ENCODE data around the gene LATS1. TPM values are rescaled to one million over a fixed set of nuclear protein-coding genes. Genes with fewer than 3 reads are reported as not detected.

Gene LATS1
- total and polyA plus RNA-seq, 9 donors: 10.7 to 46.0 (median 34.7) TPM

GRCh38 chr6:149727793-149728498 lies 10.0 kb upstream of the LATS1 start:
- no peak for TF ChIP-seq EP300 (IDR thresholded peaks at IDR 0.05)
- TF ChIP-seq CTCF (IDR thresholded peaks at IDR 0.05): no peak
- no peak for TF ChIP-seq POLR2A (IDR thresholded peaks at IDR 0.05)
- Histone ChIP-seq H3K4me3 (no peak overlapping the region), H3K27me3 (no peaks in the 10 kb centered on the region), H3K27ac (no peak overlapping the region), H3K4me1 (ENCODE audit: insufficient read depth) (no peaks in the 10 kb centered on the region), H3K9me3 (no peaks in the 10 kb centered on the region), H3K36me3 (no peaks in the 10 kb centered on the region)
- intact Hi-C loops (cut with DNase I): no loop called here
- WGBS, 3 donors: 86 to 93% (median 91%) methylated on average over 4 of the region's 4 CpGs
- no peak for DNase-seq

- intact Hi-C loops (cut with DNase I): no loop called here
- WGBS, 3 donors: 88 to 96% (median 90%) methylated on average over 3 of the region's 3 CpGs
Measured at GRCh38 chr6:149725785-149726184, 7.9 kb upstream of the LATS1 start.

GRCh38 chr6:149723771-149724417 lies 6.0 kb upstream of the LATS1 start:
- no peak for TF ChIP-seq POLR2A (IDR thresholded peaks at IDR 0.05)
- no peak for TF ChIP-seq EP300 (IDR thresholded peaks at IDR 0.05)
- peak in 2 of 3 donors; percentile 32 to 39 for TF ChIP-seq CTCF (IDR thresholded peaks at IDR 0.05)
- 71 to 76% (median 76%) methylated on average over 10 of the region's 10 CpGs for WGBS, 3 donors

More at GRCh38 chr6:149725785-149726184, 7.9 kb upstream of the LATS1 start:
- H3K27ac ChIP-seq: no peak overlapping the region
- no peaks in the 10 kb centered on the region for H3K36me3 ChIP-seq
- no peaks in the 10 kb centered on the region for H3K4me1 ChIP-seq (ENCODE audit: insufficient read depth)
- H3K27me3 ChIP-seq: no peaks in the 10 kb centered on the region
- no peaks in the 10 kb centered on the region for H3K9me3 ChIP-seq
- DNase-seq: no peak
- TF ChIP-seq EP300 (IDR thresholded peaks at IDR 0.05): no peak
- TF ChIP-seq POLR2A (IDR thresholded peaks at IDR 0.05): no peak
- TF ChIP-seq CTCF (IDR thresholded peaks at IDR 0.05): no peak
- no peak overlapping the region for H3K4me3 ChIP-seq

GRCh38 chr6:149723262-149723661 lies 5.4 kb upstream of the LATS1 start:
- Histone ChIP-seq H3K27me3 (no peaks in the 10 kb centered on the region), H3K4me3 (no peak overlapping the region), H3K9me3 (no peaks in the 10 kb centered on the region), H3K27ac (no peak overlapping the region), H3K4me1 (ENCODE audit: insufficient read depth) (no peaks in the 10 kb centered on the region), H3K36me3 (no peaks in the 10 kb centered on the region)
- intact Hi-C loops (cut with DNase I): no loop called here
- WGBS, 3 donors: 91 to 92% (median 92%) methylated on average over 4 of the region's 4 CpGs
- DNase-seq: no peak
- TF ChIP-seq EP300 (IDR thresholded peaks at IDR 0.05) (no peak), POLR2A (IDR thresholded peaks at IDR 0.05) (no peak), CTCF (IDR thresholded peaks at IDR 0.05) (no peak)

More at GRCh38 chr6:149723771-149724417, 6.0 kb upstream of the LATS1 start:
- no peaks in the 10 kb centered on the region for H3K36me3 ChIP-seq
- no peaks in the 10 kb centered on the region for H3K27me3 ChIP-seq
- no peaks in the 10 kb centered on the region for H3K9me3 ChIP-seq
- H3K27ac ChIP-seq: no peak overlapping the region
- H3K4me3 ChIP-seq: no peak overlapping the region
- DNase-seq: no peak
- H3K4me1 ChIP-seq (ENCODE audit: insufficient read depth): no peaks in the 10 kb centered on the region
- intact Hi-C loops (cut with DNase I): no loop called here
